Sigmoid colon (tissue), 7 donors: Measurements from ENCODE around the gene NTM. TPM values are rescaled to one million over a fixed set of nuclear protein-coding genes. Genes with fewer than 3 reads are reported as not detected.

ENCODE experiments used
- DNase-seq: peaks from one replicate; pipeline ENCODE4 v3.0.0-alpha.2; 2019
- H3K27ac ChIP-seq, 4 donors: fragments of 200-600 bp; sonication (generic); one replicate each; pipeline ENCODE4 v1.5.1; 2016 to 2019; ENCODE audit warnings: mild to moderate bottlenecking in 1 of 4
- H3K27me3 ChIP-seq, 3 donors: fragments of 200-600 bp; sonication (generic); one replicate each; pipeline ENCODE4 v1.5.1; 2019; ENCODE audit warnings: mild to moderate bottlenecking in 1 of 3
- H3K36me3 ChIP-seq, 4 donors: fragments of 200-600 bp; sonication (generic); one replicate each; pipeline ENCODE4 v1.5.1; 2016 to 2019
- H3K4me1 ChIP-seq, 4 donors: fragments of 200-600 bp; sonication (generic); one replicate each; pipeline ENCODE4 v1.5.1; 2017 to 2019
- H3K4me3 ChIP-seq, 4 donors: fragments of 200-600 bp; sonication (generic); one replicate each; pipeline ENCODE4 v1.5.1; 2017 to 2019; ENCODE audit warnings: mild to moderate bottlenecking in 2 of 4, moderate library complexity in 1 of 4
- H3K9me3 ChIP-seq, 4 donors: fragments of 200-600 bp in 3 of 4; sonication (generic) in 3 of 4; one replicate each; pipeline versions ENCODE4 v1.5.1 to v1.6.1; 2013 to 2019
- EP300 ChIP-seq, 4 donors: sonication (generic); formaldehyde crosslinking; IDR thresholded peaks; one replicate each; pipeline ENCODE4 v1.6.1; 2017; ENCODE audit warnings: antibody characterized with exemption in 4 of 4
- POLR2A ChIP-seq, 2 donors: fragments of 450-650 bp; IDR thresholded peaks; one replicate each; pipeline ENCODE4 v1.6.1; 2016; ENCODE audit warnings: antibody characterized with exemption in 2 of 2, mild to moderate bottlenecking in 2 of 2, moderate library complexity in 2 of 2
- POLR2AphosphoS5 ChIP-seq, 4 donors: sonication (generic); formaldehyde crosslinking; IDR thresholded peaks; one replicate each; pipeline ENCODE4 v1.6.1; 2017; ENCODE audit warnings: antibody characterized with exemption in 4 of 4
- WGBS, 2 donors: extraction: QIAGEN DNeasy Blood & Tissue Kit; methylation state at CpG; one replicate each; pipeline ENCODE4 v1.1.7; 2013; 5-methylcytosine and 5-hydroxymethylcytosine counted together
- intact Hi-C: fragments of 100-400 bp; cut with DNase I; formaldehyde crosslinking; loops from one replicate; pipeline ENCODE4 v1.15.1; 2023
- polyA plus RNA-seq, 3 donors: library from polyadenylated mRNA; stranded (reverse); fragments of 200-250 nt; gene quantifications; one replicate each; pipeline ENCODE4 v1.2.3, GENCODE V29; 2013
- total RNA-seq, 4 donors: library from RNA; depleted of rRNA; stranded (reverse); fragments of >200 nt; gene quantifications; one replicate each; pipeline ENCODE4 v1.1.0, GENCODE V29; 2016
- TF ChIP-seq, protein P1 (sequence below), 4 experiments: fragments of 450-650 bp in 3 of 4; fragments of 200-600 bp in 1 of 4; IDR thresholded peaks; one replicate each; pipeline ENCODE4 v1.5.1; 2016 to 2019; ENCODE audit warnings: antibody characterized with exemption in 4 of 4, mild to moderate bottlenecking in 3 of 4, moderate library complexity in 2 of 4
- donor health status: healthy with polysubstance abuse.
- donor health status: Bipolar disorder and iron deficiency.
- donor health status: healthy.

Gene NTM
- total and polyA plus RNA-seq, 7 donors = 0.96 to 18.3 (median 6.4) TPM; not detected in 1

DNA sequence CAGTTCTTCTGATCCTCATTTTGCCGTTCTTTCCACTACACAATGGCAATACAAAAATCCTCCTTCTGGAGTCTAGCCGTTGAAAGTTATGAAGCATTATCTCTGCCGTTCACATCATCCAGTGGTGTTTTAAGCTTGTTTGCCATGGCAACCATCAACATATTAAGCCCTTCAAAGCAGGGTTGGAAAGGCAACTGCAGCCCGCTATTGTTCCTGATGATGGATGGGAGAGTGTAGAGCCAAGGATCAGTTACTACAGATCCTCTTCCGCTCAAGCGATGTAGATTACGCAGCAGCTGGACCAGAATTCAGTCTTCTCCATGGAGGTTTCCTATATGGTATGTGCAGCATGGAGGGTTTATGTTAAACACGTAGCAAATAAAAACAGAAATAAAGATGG is 352.7 kb downstream of the NTM start:
- no peaks in the 10 kb centered on the region for H3K36me3 ChIP-seq
- H3K27ac ChIP-seq = no peak overlapping the region
- WGBS, 2 donors = 87% methylated on average over 8 of the region's 8 CpGs
- H3K9me3 ChIP-seq = no peaks in the 10 kb centered on the region
- TF ChIP-seq, protein P1, sequence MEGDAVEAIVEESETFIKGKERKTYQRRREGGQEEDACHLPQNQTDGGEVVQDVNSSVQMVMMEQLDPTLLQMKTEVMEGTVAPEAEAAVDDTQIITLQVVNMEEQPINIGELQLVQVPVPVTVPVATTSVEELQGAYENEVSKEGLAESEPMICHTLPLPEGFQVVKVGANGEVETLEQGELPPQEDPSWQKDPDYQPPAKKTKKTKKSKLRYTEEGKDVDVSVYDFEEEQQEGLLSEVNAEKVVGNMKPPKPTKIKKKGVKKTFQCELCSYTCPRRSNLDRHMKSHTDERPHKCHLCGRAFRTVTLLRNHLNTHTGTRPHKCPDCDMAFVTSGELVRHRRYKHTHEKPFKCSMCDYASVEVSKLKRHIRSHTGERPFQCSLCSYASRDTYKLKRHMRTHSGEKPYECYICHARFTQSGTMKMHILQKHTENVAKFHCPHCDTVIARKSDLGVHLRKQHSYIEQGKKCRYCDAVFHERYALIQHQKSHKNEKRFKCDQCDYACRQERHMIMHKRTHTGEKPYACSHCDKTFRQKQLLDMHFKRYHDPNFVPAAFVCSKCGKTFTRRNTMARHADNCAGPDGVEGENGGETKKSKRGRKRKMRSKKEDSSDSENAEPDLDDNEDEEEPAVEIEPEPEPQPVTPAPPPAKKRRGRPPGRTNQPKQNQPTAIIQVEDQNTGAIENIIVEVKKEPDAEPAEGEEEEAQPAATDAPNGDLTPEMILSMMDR (IDR thresholded peaks at IDR 0.05) = no peak
- TF ChIP-seq POLR2AphosphoS5 (IDR thresholded peaks at IDR 0.05) (no peak), POLR2A (IDR thresholded peaks at IDR 0.05) (no peak), EP300 (IDR thresholded peaks at IDR 0.05) (no peak)
- intact Hi-C loops = no loop called here
- no peak overlapping the region for H3K4me3 ChIP-seq
- no peaks in the 10 kb centered on the region for H3K4me1 ChIP-seq
- no peaks in the 10 kb centered on the region for H3K27me3 ChIP-seq
- no peak for DNase-seq

DNA sequence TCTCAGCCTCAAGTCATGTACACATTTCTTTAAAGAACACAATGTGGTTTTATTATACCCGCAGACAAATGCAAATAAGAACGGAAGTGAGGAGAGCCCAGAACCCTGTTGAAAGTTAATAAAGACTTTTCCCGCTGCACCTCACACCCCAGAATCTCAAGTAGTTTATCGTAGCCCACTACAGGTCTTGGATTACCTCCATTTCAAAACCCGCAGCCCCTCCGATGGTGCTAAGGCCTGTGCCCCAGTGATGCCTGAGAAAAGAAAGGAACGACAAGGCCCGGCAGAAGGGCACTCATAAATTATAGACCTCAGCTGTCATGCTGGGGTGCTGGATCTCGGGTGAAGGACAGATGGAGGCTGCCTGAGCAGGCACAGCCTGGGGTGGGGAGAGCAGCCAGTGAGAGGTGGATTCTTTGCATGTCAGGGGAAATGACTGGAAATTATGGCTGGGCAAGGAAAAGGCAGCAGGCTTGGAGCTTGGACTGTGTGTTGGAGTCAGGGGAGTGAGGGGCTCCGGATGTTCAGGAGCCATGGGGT is 354.1 kb downstream of the NTM start:
- DNase-seq = no peak
- Histone ChIP-seq H3K36me3 (no peaks in the 10 kb centered on the region), H3K4me3 (no peak overlapping the region), H3K27ac (no peak overlapping the region), H3K9me3 (no peaks in the 10 kb centered on the region), H3K27me3 (no peaks in the 10 kb centered on the region), H3K4me1 (no peaks in the 10 kb centered on the region)
- intact Hi-C loops = no loop called here
- 56 to 70% methylated on average over 10 of the region's 10 CpGs for WGBS, 2 donors
- TF ChIP-seq EP300 (IDR thresholded peaks at IDR 0.05) = no peak
- no peak for TF ChIP-seq POLR2AphosphoS5 (IDR thresholded peaks at IDR 0.05)
- TF ChIP-seq, protein P1 (IDR thresholded peaks at IDR 0.05) = no peak
- no peak for TF ChIP-seq POLR2A (IDR thresholded peaks at IDR 0.05)

DNA sequence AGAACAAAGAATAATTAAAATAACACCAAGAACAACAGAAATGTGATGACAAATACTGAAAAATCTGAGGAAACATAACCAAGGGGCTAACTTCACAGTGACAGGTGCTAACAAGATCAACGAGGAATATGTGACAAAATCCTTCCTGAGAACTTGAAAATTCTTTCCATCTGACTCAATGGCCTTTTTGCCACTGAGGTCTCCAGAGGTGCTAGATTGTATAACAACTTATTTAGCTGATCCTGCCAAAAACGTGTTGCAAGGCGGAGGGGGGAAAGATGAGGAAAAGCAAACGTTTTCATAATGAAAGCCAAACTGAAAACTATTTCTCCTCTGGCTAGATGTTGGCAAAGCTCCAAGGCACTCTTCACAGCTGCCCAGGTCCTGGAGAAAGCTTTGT is 364.5 kb downstream of the NTM start:
- Histone ChIP-seq H3K4me1 (no peaks in the 10 kb centered on the region), H3K4me3 (no peak overlapping the region), H3K27me3 (no peaks in the 10 kb centered on the region), H3K27ac (no peak overlapping the region), H3K9me3 (no peaks in the 10 kb centered on the region), H3K36me3 (no peaks in the 10 kb centered on the region)
- DNase-seq = no peak
- intact Hi-C loops = no loop called here
- TF ChIP-seq, protein P1 (IDR thresholded peaks at IDR 0.05) = no peak
- TF ChIP-seq POLR2A (IDR thresholded peaks at IDR 0.05) = no peak
- no peak for TF ChIP-seq POLR2AphosphoS5 (IDR thresholded peaks at IDR 0.05)
- no peak for TF ChIP-seq EP300 (IDR thresholded peaks at IDR 0.05)
- 34 to 46% methylated on average over 4 of the region's 4 CpGs for WGBS, 2 donors

DNA sequence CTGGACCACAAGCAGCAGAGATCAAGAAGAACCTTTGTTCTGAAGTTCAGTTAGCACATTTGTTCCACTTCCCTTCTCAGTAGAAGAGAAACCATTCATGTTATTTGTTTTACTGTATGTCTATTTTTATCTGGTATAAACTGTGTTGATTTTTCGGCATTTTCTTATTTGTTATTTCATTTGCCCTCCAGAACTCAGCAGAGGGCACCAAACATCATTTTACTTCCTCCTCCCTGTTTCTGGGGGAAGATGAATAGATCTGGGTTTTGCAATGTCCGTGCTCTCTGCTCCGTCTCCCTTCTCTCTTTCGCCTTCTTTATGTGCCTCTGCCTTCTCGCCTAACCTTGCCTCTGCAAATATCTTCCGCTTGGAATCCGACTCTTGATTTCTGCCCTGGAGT is 366.9 kb downstream of the NTM start:
- no peaks in the 10 kb centered on the region for H3K4me1 ChIP-seq
- no peak for DNase-seq
- TF ChIP-seq, protein P1 (IDR thresholded peaks at IDR 0.05) = no peak
- TF ChIP-seq POLR2A (IDR thresholded peaks at IDR 0.05) (no peak), POLR2AphosphoS5 (IDR thresholded peaks at IDR 0.05) (no peak), EP300 (IDR thresholded peaks at IDR 0.05) (no peak)
- 48 to 55% methylated on average over 7 of the region's 7 CpGs for WGBS, 2 donors
- H3K36me3 ChIP-seq = no peaks in the 10 kb centered on the region
- H3K4me3 ChIP-seq = no peak overlapping the region
- H3K9me3 ChIP-seq = no peaks in the 10 kb centered on the region
- intact Hi-C loops = no loop called here
- no peaks in the 10 kb centered on the region for H3K27me3 ChIP-seq
- H3K27ac ChIP-seq = no peak overlapping the region

DNA sequence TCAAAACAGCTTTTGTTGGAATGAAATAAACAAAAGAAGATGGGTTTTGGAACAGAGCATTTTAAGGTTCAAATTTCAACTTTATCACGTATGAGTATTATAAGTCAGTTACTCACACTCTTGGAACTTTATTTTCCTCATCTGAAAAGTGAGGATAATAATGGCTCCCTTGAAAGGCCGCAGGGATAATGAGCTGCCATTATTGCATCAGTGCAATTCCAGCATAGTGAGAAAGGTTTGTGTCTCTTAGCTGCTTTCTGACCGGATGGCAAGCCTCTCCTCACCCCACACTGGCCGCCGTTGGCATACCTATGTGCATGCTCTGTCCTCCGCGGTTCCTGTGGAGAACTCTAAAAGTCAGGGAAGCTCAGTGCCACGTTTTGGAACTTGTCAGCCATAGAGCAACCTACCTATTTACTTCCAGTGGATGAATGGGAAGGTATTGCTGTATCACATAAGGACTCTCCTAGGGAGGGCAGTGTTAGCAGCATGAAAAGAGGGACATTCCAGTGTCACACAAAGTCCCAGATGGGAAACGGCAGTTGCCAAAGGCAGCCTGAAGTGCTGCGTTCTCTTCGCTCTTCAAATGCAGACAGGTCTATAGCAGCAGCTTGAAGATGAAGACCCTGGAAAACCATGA is 368.9 kb downstream of the NTM start:
- H3K9me3 ChIP-seq = no peaks in the 10 kb centered on the region
- H3K4me3 ChIP-seq = no peak overlapping the region
- H3K27me3 ChIP-seq = no peaks in the 10 kb centered on the region
- WGBS, 2 donors = 72 to 78% methylated on average over 11 of the region's 11 CpGs
- H3K36me3 ChIP-seq = no peaks in the 10 kb centered on the region
- intact Hi-C loops = no loop called here
- no peaks in the 10 kb centered on the region for H3K4me1 ChIP-seq
- H3K27ac ChIP-seq = no peak overlapping the region
- TF ChIP-seq, protein P1 (IDR thresholded peaks at IDR 0.05) = no peak
- TF ChIP-seq POLR2A (IDR thresholded peaks at IDR 0.05) (no peak), EP300 (IDR thresholded peaks at IDR 0.05) (no peak), POLR2AphosphoS5 (IDR thresholded peaks at IDR 0.05) (no peak)
- DNase-seq = no peak
